Endothelial cell of umbilical vein (primary cell): ENCODE measurements around the gene SLC12A7.
A peak's percentile ranks its signal among the peaks of the same experiment; 100 is the strongest.

ENCODE experiments used
- CTCF ChIP-seq, 2 donors: IDR thresholded peaks; 1 replicate in 1 of 2; 2 replicates in 1 of 2; pipeline ENCODE4 v1.5.1; 2011; ENCODE audit warnings: low read length in 2 of 2, mild to moderate bottlenecking in 2 of 2, moderate library complexity in 2 of 2, control low read depth in 1 of 2, inconsistent platforms in 1 of 2, low read depth in 1 of 2; ENCODE audit not compliant: insufficient read depth in 1 of 2; ENCODE audit errors: extremely low read depth in 1 of 2
- EZH2 ChIP-seq: IDR thresholded peaks from 2 replicates; pipeline ENCODE4 v1.6.1; 2012; ENCODE audit warnings: borderline replicate concordance, low read depth, mild to moderate bottlenecking, moderate library complexity, low read length, inconsistent platforms; ENCODE audit not compliant: severe bottlenecking
- GATA2 ChIP-seq: IDR thresholded peaks from 2 replicates; pipeline ENCODE4 v1.7.0; 2011; ENCODE audit warnings: low read depth, mild to moderate bottlenecking, moderate library complexity, mixed read lengths, low read length; ENCODE audit not compliant: insufficient read length, insufficient read depth
- JUN ChIP-seq: IDR thresholded peaks from 2 replicates; pipeline ENCODE4 v1.6.1; 2011; ENCODE audit warnings: borderline replicate concordance, low read depth; ENCODE audit not compliant: insufficient read length, insufficient read depth
- MAX ChIP-seq: IDR thresholded peaks from 2 replicates; pipeline ENCODE4 v1.6.1; 2011; ENCODE audit not compliant: insufficient read depth, insufficient read length
- MYC ChIP-seq: IDR thresholded peaks from one replicate; pipeline ENCODE4 v1.6.1; 2011; ENCODE audit warnings: mild to moderate bottlenecking, low read depth, low read length
- POLR2A ChIP-seq: IDR thresholded peaks from 2 replicates; pipeline ENCODE4 v1.6.1; 2012; ENCODE audit warnings: low read depth, mild to moderate bottlenecking, control low read depth, low read length
- POLR2AphosphoS5 ChIP-seq: IDR thresholded peaks from 2 replicates; pipeline ENCODE4 v1.6.1; 2012; ENCODE audit warnings: low read depth, mild to moderate bottlenecking, control low read depth, low read length, moderate library complexity; ENCODE audit not compliant: insufficient read depth

GRCh38 chr5:1009359-1010180, 102.3 kb downstream of the SLC12A7 start:
- TF ChIP-seq CTCF (IDR thresholded peaks at IDR 0.05; ENCODE audit: extremely low read depth in 1 of 2, insufficient read depth in 1 of 2, low read depth in 1 of 2, low read length in 2 of 2) = no peak
- TF ChIP-seq JUN = no peak
- TF ChIP-seq EZH2 = peak; percentile 94
- no peak for TF ChIP-seq POLR2AphosphoS5
- no peak for TF ChIP-seq MAX
- TF ChIP-seq POLR2A = no peak
- no peak for TF ChIP-seq MYC
- no peak for TF ChIP-seq GATA2
